Urothelium cell line (cell line): ENCODE results near the gene CCDC34.

Experiments
- DNase-seq: peaks from one replicate; pipeline ENCODE4 v3.0.0; 2011; ENCODE audit warnings: low spot score, mixed read lengths
- FAIRE-seq: peaks from 2 replicates; lab custom pipeline; 2011; peaks lifted over from hg19 to GRCh38; lab: Jason Lieb, UNC

CCDC34 gene, protein sequence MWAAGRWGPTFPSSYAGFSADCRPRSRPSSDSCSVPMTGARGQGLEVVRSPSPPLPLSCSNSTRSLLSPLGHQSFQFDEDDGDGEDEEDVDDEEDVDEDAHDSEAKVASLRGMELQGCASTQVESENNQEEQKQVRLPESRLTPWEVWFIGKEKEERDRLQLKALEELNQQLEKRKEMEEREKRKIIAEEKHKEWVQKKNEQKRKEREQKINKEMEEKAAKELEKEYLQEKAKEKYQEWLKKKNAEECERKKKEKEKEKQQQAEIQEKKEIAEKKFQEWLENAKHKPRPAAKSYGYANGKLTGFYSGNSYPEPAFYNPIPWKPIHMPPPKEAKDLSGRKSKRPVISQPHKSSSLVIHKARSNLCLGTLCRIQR

DNA sequence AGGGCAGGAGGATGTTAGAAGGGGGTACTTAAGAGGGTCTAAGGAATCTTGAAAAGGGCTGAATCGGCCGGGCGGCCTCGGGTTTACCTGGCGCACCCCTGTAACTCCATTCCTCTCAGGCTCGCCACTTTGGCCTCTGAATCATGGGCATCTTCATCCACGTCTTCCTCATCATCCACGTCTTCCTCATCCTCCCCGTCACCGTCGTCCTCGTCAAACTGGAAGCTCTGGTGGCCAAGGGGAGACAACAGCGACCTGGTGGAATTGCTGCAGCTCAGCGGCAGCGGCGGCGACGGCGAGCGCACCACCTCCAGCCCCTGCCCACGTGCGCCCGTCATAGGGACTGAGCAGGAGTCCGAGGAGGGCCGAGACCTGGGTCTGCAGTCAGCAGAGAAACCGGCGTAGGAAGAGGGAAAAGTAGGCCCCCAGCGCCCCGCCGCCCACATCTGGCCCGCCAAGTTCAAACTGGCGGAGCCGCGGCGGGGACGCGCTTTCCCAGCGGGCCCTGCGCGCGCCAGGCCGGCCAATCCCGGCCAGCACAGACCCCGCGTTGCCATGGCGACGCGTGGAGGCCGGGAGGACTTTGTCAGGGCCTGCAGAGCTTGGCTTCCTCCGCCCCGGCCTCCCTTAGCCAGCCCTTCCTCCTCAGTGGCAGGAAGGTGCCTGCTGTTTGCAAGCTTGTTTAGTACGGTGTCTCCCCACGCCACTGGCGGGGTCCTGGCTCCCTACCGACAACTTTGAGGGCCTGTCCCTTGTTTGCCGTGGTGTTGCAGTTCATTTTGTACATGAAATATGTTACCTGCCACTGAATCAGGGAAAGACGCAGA, at the start of gene CCDC34:
Gene CCDC34 (minus strand): TSS at position 467 of the 827 bp plus-strand sequence. CDS start 21 bp downstream, at position 446.
- DNase-seq: peak; percentile 98
- peak; percentile 53 for FAIRE-seq

DNA sequence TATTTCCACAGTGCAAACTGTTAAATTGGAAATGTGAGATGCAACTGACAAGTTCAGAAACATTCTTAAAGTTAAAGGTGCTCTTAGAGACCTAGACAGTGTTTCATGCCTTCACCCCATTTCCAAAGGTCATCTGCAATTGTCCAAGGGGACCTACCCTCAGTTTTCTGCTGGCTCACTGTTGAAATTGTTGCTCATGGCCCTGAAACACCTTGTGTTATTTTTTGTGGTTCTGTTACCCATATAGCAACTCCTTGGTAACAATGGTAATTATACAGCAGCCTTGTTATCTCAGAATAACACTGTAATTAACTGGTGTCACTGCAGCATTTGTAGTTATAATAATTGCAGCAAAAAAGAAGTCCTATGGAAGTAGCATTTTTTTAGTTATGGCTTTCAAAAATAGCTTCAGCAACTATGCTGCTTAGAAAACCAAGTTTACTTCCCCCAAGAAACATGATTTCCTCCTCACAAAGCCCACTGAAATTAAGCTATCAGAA, 49.2 kb upstream of the CCDC34 start:
- no peak for FAIRE-seq
- no peak for DNase-seq

DNA sequence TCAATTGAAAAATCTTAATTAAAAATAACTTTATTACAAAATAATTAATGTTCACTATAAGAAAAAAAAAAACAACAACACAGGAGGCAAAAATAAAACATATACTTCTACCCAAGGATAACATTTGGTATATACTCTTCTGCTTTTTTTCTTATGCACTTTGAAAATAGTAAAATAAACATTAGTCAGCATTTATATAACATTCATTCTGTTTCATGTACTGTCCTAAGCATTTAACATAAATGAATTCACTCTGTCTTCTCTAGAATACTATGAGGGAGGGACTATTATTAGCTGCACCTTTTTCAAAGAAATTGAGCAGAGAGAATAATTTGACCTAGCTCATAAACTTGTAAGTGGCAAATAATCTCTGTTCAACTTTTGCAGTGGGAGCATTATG, 48.3 kb upstream of the CCDC34 start:
- DNase-seq (no peak), FAIRE-seq (no peak)

DNA sequence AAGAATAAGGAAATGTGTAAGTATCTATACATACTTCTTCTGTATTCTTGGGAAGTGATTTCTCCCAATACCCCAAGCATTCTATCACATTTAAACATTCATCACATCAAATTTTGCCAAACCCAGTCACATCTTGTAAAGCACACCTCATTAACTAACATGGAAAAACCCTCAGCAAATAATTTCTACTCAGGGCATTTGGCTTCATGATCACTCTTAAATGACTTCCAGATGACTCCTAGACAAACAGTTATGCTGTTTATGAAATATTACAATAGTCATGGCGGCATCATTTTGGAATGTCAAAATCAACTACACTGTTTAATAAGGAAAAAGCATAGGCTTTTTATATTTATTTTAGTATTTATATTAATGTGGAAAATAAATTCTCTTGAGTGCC, 47.3 kb upstream of the CCDC34 start:
- no peak for FAIRE-seq

DNA sequence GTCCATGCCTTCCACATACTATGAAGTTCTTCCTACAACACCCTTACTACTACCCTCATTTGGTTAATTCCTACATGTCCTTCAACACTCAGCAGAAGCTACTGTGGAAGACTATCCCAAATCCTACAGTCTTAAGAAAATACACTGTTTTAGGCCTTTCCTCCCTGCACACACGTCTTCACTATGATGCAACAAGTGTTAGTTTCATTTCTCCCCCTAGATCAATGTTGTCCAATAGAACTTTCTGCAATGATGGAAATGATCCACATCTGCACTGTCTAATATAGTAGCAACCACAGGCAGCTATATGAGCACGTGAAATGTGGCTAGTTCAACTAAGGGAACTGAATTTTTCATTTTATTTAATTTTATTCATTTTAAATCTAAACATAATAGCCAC, 46.7 kb upstream of the CCDC34 start:
- DNase-seq (no peak), FAIRE-seq (no peak)

More for the DNA sequence above, 47.3 kb upstream of the CCDC34 start:
- no peak for DNase-seq

DNA sequence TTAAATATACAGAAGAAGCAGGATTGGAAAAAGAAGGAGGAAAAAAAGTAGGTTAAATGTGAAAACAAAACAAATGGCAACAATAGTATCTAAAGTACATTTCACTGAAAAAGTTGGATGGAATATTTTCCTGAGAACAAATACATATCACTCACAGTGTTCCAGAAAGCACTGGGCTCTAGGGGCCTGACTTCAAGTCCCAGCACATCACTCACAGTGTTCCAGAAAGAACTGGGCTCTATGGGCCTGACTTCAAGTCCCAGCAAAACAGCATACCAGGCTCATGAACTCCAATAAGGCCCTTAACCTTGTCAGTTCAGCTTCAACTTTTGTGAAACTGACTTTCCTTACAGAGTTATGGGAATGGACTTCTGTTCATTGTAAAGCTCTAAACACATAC, 46.0 kb upstream of the CCDC34 start:
- no peak for DNase-seq
- FAIRE-seq: no peak

DNA sequence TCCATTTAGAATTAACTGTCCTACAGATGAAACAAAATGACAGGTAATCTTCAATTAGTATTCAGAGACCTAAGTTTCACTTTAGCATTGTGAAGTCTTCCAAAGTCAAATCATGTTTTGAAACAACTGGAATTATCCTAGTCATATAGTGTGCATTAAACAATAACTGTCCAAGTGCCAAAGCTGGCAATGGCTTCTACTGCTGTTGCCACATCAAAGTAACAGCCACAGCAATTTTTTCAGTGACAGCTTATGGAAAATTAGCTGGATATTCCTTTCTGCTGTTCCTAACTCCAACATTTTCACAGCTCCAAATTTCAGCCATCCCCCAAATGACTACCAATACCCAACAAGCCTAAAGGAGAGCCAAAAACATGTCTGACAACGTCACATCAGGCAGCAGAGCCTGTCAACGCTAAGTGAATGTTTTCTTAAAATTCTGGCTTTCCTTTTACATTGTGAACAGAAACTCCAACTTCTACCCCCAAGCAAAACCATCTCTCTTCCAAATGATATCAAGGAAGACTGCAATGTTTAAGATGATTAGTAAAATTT, 45.3 kb upstream of the CCDC34 start:
- FAIRE-seq (no peak), DNase-seq (no peak)

DNA sequence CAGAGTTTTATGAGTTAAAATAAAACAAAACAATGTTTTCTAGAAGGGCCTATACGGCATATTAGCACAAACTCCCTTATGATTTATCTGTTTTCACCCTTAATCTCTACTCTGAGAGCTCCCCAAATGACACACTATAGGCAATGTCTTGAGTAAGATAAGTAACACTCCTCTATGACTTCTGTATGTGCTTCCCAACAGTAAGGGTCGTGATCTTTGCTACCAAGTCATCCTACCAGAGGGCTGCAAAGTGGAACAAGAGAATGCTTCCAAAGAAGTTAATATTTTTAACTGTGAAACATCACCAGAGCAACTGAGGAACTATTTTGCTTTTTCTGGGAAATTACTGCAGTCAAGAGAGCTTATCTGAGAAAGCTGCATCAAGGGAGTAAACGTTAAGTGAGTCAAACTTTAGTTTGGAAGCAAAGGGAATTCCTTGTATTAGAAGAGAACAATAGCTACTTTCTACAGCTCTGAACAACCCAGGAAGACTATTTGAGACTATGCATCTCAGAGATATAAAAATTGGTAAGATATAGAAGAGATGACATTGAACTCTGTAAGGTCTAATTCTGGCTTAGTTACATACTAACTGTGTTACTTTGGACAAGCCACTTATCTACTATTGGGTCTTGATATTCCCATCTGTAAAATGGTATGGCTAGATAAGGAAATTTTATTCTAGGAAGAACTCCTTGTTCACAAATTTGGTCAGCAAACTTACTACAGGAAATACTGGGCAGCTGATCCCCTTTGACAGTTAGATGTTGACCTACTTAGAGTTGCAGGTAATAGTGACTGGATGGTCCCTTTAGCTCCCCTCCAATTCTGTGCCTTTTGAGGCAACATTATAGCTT, 43.7 kb upstream of the CCDC34 start:
- FAIRE-seq (no peak), DNase-seq (no peak)

DNA sequence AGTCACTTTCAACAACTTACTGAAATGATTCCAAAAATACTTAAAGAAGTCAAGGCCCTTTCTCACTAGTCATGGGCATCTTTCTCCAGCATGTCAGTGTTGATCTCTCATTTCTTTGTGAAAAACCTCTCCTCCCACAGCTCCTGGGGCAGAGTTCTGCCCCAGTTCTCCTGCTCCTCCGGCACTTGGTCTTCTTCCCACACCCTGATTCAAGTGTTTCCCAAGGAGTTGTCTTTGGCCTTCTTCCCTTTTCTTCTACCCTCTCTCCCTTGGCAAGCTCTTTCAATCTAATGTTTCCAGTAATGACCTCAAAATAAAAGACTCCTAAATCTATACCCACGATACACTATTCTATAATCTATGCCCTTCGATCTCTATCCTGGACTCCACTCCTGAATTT, 42.1 kb upstream of the CCDC34 start:
- DNase-seq: no peak
- no peak for FAIRE-seq

DNA sequence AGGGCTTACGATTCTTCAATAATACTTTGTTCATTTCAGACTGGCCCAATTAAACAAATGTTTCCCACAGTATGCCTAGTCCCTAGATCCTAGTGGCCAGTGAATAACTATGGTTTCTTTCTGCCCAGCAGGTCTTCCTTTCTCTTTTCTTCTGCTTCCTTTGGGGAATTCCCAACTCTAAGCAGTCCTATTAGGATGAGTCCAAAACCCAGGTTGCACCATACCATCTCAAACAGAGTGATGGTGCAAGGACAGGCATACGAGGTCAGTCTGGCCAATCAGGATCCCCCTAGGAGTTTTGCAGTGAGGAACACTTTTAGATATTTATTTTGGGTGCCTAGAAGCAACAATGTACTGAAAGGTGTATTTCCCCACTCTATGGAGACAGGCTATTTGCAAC, 41.4 kb upstream of the CCDC34 start:
- DNase-seq (no peak), FAIRE-seq (no peak)

DNA sequence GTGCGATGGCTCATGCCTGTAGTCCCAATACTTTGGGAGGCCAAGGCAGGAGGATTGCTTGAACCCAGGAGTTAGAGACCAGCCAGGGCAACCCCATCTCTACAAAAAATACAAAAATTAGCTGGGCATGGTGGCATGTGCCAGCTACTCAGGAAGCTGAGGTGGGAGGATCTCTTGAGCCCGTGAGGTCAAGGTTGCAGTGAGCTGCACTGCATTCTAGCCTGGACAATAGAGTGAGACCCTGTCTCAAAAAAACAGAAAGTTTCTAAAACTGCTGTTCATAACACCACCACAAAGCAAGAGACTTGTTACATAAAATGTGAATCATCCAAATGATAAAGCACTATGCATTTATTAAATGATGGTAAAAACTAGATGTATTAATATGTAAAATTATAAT, 40.2 kb upstream of the CCDC34 start:
- DNase-seq (no peak), FAIRE-seq (no peak)

DNA sequence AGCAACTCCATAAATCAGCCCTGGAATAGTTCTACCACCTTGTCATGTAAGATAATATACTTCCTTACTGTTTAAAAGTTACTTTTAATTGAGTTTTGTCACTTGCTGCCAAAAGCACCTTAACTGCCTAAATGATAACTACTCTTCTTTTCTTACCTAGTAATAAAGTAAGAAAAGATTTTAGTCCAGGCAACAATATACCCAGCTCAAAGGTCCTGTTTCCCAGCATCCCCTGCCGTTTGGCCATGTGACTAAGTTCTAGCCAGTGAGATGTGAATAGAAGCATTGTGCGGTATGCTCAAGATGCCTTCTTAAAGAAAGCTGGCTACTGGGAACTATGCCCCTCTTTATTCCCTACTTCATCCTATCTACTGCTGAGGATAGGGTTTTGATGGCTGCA, 39.4 kb upstream of the CCDC34 start:
- FAIRE-seq: no peak

DNA sequence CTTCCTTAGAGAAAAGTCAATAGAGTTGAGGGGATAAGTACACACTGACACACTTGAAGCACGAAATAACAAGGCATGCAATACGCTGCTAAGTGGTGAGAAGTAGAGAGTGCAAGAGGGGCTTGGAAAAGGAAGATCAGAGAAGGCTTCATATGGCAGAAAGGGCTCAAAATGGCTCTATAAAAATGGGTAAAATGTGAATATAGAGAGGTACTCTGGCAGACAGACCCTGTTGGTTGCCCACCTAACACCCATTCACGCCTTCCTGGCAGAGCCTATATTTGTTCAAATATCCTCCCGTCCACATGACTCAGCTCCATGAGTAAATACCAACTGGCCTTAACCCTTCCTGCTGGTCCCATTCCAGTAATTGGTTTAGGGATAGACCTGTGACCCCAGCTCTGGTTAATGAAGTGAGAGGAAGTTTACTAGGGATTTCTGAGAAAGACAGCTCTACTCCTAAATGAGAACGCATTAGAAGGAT, 38.9 kb upstream of the CCDC34 start:
- no peak for FAIRE-seq

More for the DNA sequence above, 39.4 kb upstream of the CCDC34 start:
- DNase-seq: no peak

DNA sequence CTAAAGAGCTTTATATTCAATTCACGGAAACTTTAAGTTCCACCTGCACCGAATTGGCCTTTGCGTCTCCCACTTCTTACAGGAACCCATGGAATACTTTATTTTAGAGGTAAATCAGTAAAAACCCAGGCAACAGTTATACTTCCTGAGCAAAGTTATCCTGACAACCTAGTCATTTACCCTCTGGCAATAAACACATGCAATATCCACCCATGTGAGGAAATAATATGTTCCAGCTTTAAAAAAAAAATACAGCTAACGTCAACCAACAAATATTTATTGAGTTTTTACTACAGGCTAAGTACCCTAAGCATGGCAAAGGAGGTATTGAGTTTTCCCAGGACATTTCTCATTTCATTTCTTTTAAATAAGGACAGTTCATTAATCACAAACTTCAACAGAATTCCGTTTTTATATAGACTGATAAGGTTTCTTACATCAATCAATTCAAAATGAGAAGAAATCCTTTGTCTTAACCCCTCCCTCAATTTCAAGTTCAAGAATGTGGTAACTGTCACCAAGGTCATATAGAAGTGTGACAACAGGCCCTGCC, 38.3 kb upstream of the CCDC34 start:
- DNase-seq (no peak), FAIRE-seq (no peak)

More for the DNA sequence above, 38.9 kb upstream of the CCDC34 start:
- no peak for DNase-seq

DNA sequence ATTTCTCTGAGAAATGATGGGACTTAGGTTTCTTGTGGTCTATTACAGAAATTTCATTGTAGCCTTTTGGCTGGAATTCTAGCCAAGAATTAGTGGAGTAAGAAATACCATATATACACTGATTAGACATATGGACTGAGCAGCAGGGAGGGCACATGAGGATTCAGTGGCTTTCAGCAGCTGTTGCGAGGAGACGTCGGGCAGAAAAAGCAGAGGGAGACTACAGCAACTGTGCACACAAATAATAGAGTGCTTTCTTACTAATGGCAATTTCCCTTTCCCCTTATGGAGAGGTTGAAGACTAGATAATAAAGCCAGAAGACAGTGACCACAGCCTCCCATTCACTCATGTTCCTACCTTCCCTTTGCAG, 35.4 kb upstream of the CCDC34 start:
- FAIRE-seq: no peak
- DNase-seq: no peak

DNA sequence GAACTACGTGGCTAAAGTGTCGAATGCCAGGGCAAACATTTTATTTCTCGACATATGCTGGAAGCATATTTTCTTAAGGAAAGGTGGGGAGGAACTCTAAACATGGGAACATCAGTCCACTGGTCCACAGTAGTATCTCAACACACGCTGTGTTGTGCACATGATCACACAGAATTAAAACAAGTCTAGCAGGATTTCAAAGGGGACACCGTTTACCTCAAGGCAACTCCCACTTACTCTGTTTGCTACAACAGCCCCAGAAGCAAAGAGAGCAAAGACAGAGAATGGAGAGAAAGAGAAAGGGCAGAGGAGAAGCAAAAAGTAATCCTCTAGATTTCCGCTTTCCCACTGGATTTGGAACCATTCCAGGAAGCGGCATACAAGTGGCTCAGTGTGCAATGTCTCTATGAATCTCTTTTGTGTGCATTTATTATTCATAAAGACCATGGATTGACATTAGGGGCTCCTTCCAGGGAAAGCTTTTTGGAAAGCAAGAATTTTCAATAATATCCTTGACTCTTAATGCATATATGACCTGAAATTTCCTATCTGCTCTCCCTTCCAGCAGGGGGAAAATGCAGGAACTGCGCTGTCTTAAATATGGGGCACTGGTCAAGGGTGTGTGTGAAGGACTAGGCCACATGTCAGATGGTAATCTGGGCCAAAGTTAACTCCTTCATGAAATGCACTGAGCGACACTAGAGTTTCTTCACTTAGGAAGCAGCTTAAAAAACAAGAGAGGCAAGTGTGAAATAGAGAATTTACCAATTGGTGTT, 34.8 kb upstream of the CCDC34 start:
- FAIRE-seq (no peak), DNase-seq (no peak)

DNA sequence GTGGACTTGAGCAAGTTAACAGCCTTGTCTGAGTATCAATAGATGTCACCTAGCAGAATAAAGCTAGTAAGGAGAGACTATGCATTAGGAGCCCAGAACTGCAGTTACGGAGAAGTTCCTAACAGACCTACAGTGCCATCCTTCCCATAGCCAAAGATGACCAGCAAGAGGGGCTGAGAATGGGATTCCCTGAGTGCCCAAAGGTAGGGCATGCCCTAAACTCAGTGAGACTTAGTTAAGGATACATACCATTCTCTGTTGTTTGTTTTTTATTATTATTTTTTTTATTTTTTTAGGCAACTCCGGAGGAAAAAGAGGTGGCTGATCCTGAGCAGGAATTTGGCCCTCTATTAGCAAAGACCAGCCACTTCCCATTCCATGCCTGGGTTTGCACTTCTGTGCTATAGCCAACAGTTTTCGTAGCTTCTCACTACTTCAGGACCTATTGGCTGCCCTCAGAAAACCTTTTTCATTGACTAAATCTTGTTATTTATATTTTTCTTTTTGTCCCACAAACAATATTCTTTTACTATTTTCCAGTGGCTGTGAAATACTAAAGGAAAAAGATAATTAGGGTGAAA, 33.3 kb upstream of the CCDC34 start:
- FAIRE-seq (no peak), DNase-seq (no peak)

DNA sequence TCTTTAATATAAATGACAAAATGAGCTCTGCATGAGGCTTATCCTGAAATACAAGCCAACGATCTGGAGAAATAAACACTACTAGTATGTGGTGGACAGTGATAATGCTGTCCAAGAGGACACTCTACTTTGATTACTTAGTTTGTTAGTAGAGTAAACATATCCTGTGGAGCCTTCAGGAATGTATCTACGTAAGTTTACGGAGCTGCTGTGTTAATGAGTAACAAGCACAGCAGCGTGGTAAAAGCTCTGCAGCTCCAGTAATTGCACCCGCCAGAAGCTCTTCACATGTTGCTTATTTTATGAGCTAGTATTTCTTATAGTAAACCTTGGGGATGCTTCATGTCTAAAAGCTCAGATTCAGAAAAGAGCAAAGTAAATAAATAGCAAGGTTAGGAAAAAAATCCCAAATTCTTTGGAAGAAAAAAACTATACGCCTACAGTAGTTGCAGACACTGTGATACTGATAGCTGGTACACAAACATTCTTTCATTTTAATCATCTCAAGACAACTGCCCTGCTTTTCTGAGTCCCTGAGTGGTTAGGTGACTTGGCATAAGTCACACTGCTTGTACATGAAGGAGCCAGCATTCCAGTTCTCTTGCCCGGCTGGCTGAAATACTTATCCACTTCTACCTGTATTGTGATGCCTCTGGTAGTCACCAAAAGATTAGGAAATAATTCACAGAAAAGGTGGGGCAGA, 32.7 kb upstream of the CCDC34 start:
- no peak for DNase-seq

More for the DNA sequence above, 32.7 kb upstream of the CCDC34 start:
- no peak for FAIRE-seq
